IMR-90 (cell line): ENCODE measurements around the gene CARNS1. TPM values are rescaled to one million over a fixed set of nuclear protein-coding genes. Genes with fewer than 3 reads are reported as not detected.

ENCODE experiments used
- FOS ChIP-seq: fragments of 150-350 bp; IDR thresholded peaks from 2 replicates; pipeline ENCODE4 v1.6.1; 2016; ENCODE audit warnings: low read depth, low read length
- RAD21 ChIP-seq: IDR thresholded peaks from 2 replicates; pipeline ENCODE4 v1.6.1; 2012; ENCODE audit warnings: low read length, improper control_type of control experiment
- polyA plus RNA-seq, 3 experiments: library from polyadenylated mRNA; depleted of rRNA; stranded (reverse); fragments of >200 nt; gene quantifications; 2 replicates each; pipeline ENCODE4 v1.2.3, GENCODE V29; 2012; ENCODE audit warnings: low replicate concordance in 1 of 3
- total RNA-seq: library from RNA; depleted of rRNA; stranded (reverse); fragments of >200 nt; gene quantifications from 2 replicates; pipeline ENCODE4 v1.2.3, GENCODE V29; 2012
- TF ChIP-seq, protein P1 (sequence below): fragments of 150-350 bp; IDR thresholded peaks from 2 replicates; pipeline ENCODE4 v1.6.1; 2017; ENCODE audit warnings: mild to moderate bottlenecking, antibody characterized with exemption, low read length, low read depth

Gene CARNS1
- total and polyA plus RNA-seq, 2 of the 4 experiments (the other 2 are of a cell fraction): under 0.01 to 0.32 TPM

DNA sequence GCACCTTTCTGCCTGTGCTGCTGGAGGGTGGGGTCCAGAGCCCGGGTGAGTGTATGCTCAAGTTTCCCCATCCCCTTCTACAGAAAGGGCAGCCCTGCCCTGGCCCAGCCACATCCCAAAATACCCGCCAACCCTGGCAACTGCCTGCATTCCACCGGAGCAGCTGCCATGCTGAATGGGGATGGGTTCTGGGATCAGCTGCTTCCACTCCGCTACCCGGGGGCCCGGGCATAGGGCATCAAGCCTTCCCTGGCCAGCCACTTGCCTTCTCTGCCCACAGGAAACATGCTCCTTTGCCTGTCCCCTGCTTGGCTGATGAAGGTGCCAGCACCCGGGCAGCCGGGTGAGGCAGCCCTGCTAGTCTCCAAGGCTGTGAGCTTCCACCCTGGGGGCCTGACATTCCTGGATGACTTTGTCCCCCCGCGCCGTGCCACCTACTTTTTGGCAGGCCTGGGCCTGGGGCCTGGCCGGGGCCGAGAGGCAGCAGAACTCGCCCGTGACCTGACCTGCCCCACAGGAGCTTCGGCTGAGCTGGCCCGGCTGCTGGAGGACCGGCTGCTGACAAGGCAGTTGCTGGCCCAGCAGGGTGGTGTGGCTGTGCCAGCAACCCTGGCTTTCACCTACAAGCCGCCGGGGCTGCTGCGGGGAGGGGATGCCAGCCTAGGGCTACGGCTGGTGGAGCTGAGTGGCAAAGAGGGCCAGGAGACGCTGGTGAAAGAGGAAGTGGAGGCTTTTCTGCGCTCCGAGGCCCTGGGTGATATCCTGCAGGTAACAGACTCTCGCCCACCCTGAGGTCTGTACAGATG is 3.2 kb downstream of the CARNS1 start (continued):
- no peak for TF ChIP-seq FOS
- no peak for TF ChIP-seq RAD21
- TF ChIP-seq, protein P1, sequence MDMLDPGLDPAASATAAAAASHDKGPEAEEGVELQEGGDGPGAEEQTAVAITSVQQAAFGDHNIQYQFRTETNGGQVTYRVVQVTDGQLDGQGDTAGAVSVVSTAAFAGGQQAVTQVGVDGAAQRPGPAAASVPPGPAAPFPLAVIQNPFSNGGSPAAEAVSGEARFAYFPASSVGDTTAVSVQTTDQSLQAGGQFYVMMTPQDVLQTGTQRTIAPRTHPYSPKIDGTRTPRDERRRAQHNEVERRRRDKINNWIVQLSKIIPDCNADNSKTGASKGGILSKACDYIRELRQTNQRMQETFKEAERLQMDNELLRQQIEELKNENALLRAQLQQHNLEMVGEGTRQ: no peak
